Nephron (organoid): ENCODE results near the gene VAPA.

Source experiments
- H3K27ac Mint-ChIP-seq, 3 experiments: 2 replicates each; pipeline ENCODE4 v1.8.0; 2020; ENCODE audit warnings: mixed read lengths in 3 of 3, mild to moderate bottlenecking in 2 of 3, moderate library complexity in 1 of 3
- H3K27me3 Mint-ChIP-seq: 2 replicates; pipeline ENCODE4 v1.8.0; 2021; ENCODE audit warnings: low read depth, mild to moderate bottlenecking, moderate library complexity, mixed read lengths
- H3K36me3 Mint-ChIP-seq: 2 replicates; pipeline ENCODE4 v1.8.0; 2020; ENCODE audit warnings: low read depth, mixed read lengths
- H3K4me1 Mint-ChIP-seq: 2 replicates; pipeline ENCODE4 v1.8.0; 2020; ENCODE audit warnings: mixed read lengths
- H3K4me3 Mint-ChIP-seq, 3 experiments: 2 replicates each; pipeline ENCODE4 v1.8.0; 2020; ENCODE audit warnings: mild to moderate bottlenecking in 3 of 3, mixed read lengths in 3 of 3, moderate library complexity in 2 of 3
- H3K9me3 Mint-ChIP-seq: 2 replicates; pipeline ENCODE4 v1.8.0; 2020; ENCODE audit warnings: mixed read lengths
- CTCF ChIP-seq, 3 experiments: fragments of 200-600 bp; sonication (generic); IDR thresholded peaks; one replicate each; pipeline ENCODE4 v1.5.0; 2021; ENCODE audit warnings: antibody characterized with exemption in 3 of 3; ENCODE audit not compliant: unreplicated experiment in 3 of 3

Gene VAPA

DNA sequence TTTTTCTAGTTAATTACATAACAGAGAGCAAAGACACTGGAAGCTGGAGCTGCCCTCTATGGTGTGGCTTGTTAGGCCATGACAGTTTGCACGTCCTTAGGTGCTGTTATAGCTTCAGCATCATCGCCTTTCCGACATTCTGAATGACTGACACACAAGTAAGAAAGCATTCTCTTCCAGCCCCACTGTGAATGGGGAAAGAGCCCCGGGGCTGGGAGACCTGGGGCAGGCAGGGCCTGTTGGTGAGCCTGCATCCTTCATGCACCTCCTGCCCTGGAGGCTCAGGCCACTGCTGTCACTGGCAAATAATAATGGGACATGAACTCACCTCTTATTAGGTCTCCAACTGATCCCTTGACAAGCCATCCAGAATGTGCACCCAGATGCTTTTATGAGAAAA, 71.8 kb downstream of the VAPA start:
- peaks cover 9% of the 10 kb centered on the region for H3K9me3 Mint-ChIP-seq
- no peaks in the 10 kb centered on the region for H3K36me3 Mint-ChIP-seq
- H3K4me1 Mint-ChIP-seq = peaks cover 31% of the 10 kb centered on the region
- H3K4me3 Mint-ChIP-seq = no peak overlapping the region
- peak overlapping the region in 2 of 3 experiments; percentile 6 to 69 for H3K27ac Mint-ChIP-seq
- H3K27me3 Mint-ChIP-seq = peaks cover 3% of the 10 kb centered on the region
- no peak for TF ChIP-seq CTCF (IDR thresholded peaks at IDR 0.05; ENCODE audit: unreplicated experiment in 3 of 3)

- Mint-ChIP-seq H3K36me3 (no peaks in the 10 kb centered on the region), H3K4me1 (peaks cover 31% of the 10 kb centered on the region), H3K27ac (peak overlapping the region in 2 of 3 experiments; percentile 15 to 44), H3K9me3 (peaks cover 3% of the 10 kb centered on the region), H3K4me3 (no peak overlapping the region), H3K27me3 (peaks cover 3% of the 10 kb centered on the region)
- no peak for TF ChIP-seq CTCF (IDR thresholded peaks at IDR 0.05; ENCODE audit: unreplicated experiment in 3 of 3)
Observed at GRCh38 chr18:9986156-9986930, 72.5 kb downstream of the VAPA start.

GRCh38 chr18:9987345-9987744, 73.5 kb downstream of the VAPA start:
- Mint-ChIP-seq H3K4me1 (peaks cover 37% of the 10 kb centered on the region), H3K9me3 (peaks cover 3% of the 10 kb centered on the region), H3K36me3 (no peaks in the 10 kb centered on the region), H3K27ac (peak overlapping the region in 2 of 3 experiments; percentile 68 to 83), H3K27me3 (peaks cover 2% of the 10 kb centered on the region), H3K4me3 (no peak overlapping the region)
- TF ChIP-seq CTCF (IDR thresholded peaks at IDR 0.05; ENCODE audit: unreplicated experiment in 3 of 3) = no peak

DNA sequence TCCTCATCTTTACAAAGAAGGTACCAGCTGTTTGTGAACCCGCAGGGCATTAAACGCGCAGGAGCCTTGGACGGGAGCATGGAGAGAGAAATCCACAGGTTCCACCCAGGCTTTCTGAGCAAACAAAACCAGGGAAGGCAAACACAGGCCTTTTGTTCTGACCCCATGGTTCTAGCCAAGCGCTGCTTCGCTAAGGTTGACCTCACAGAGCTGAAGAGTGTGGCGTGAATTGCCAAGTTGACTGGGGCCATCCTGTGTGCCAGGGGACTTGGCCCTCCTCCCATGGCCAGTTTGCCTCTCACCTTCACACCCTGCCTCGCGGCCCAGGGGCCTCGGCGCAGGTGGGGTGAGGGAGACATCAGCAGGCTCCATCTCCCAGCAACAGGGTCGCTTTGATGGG, 74.1 kb downstream of the VAPA start:
- TF ChIP-seq CTCF (IDR thresholded peaks at IDR 0.05; ENCODE audit: unreplicated experiment in 3 of 3) = no peak
- peaks cover 43% of the 10 kb centered on the region for H3K4me1 Mint-ChIP-seq
- peaks cover 2% of the 10 kb centered on the region for H3K9me3 Mint-ChIP-seq
- no peaks in the 10 kb centered on the region for H3K36me3 Mint-ChIP-seq
- no peaks in the 10 kb centered on the region for H3K27me3 Mint-ChIP-seq
- peak overlapping the region; percentile 21 to 89 (median 83) for H3K27ac Mint-ChIP-seq
- no peak overlapping the region for H3K4me3 Mint-ChIP-seq

DNA sequence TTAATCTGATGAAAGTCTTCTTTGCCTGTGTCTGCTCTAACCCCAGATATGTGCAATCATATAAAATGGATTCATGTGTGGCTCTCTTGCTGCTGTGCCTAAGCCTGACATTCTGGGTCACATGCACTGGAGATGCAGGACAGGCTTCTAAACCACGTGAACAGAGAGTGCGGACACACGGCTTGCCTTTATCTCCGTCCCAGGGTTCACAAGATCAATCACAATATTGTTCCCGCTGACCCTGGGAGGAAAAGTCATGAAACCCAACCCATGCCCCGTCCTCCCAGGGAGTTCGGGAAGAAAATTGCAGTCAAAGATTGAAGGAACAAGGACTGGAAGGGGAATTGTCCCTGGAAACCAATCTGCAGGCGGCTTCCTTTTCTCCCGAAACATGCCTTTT, 74.8 kb downstream of the VAPA start:
- Mint-ChIP-seq H3K9me3 (no peaks in the 10 kb centered on the region), H3K27me3 (no peaks in the 10 kb centered on the region), H3K27ac (peak overlapping the region; percentile 21 to 89 (median 83)), H3K4me3 (no peak overlapping the region), H3K36me3 (no peaks in the 10 kb centered on the region), H3K4me1 (peaks cover 50% of the 10 kb centered on the region)
- no peak for TF ChIP-seq CTCF (IDR thresholded peaks at IDR 0.05; ENCODE audit: unreplicated experiment in 3 of 3)

DNA sequence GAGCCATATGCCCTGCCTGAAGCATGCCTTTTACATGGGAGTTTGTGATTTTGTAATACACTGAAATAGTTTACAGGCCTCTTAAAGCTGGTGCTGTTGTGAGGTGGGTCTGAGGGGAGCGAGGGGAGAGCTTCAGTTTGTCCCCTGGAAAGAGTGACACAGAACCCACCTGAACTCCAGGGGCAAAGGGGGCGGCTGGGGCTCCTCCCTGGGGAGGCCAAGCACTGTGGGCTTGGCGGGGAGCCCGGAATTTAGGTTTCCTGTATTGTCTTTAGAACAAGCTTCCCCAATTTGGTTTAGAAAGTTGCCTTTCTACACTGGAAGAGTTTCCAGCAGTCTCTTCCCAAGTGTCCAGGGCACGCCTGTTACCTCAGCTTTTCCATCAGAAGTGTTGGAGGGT, 75.7 kb downstream of the VAPA start:
- no peak for TF ChIP-seq CTCF (IDR thresholded peaks at IDR 0.05; ENCODE audit: unreplicated experiment in 3 of 3)
- peak overlapping the region in 2 of 3 experiments; percentile 47 to 83 for H3K27ac Mint-ChIP-seq
- no peaks in the 10 kb centered on the region for H3K27me3 Mint-ChIP-seq
- no peaks in the 10 kb centered on the region for H3K9me3 Mint-ChIP-seq
- no peak overlapping the region for H3K4me3 Mint-ChIP-seq
- peaks cover 58% of the 10 kb centered on the region for H3K4me1 Mint-ChIP-seq
- no peaks in the 10 kb centered on the region for H3K36me3 Mint-ChIP-seq
